ENCODE measurements around the gene PLXNA3. TPM values are rescaled to one million over a fixed set of nuclear protein-coding genes. Genes with fewer than 3 reads are reported as not detected.

Gene PLXNA3
- total and polyA plus RNA-seq, 10 of the 15 experiments (the other 5 are each of a cell fraction or from before 2014, with no cell fraction given): 0.26 to 26.8 (median 3.4) TPM

DNA sequence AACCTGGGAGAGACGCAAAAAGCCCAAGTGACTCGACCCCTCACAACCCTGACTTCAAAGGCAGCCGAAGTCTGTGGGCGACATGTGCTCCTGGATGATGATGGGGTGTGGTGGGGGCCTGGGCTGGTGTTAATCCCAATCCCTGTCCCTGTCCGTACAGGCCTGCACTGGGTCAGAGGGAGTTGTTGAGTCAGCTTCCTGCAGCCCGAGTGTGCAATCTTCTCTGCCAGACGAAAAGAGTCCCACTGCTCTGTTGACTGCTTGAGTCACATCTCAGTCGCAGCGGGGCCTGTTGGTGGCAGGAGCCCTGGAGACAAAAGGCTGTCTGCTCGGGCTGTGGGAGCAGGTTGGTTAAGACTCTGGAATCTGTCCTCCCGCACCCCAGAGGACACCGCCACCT lies 47.7 kb downstream of the PLXNA3 start (continued):
- no peak for TF ChIP-seq PAX8 (IDR thresholded peaks at IDR 0.05)
- no peak for TF ChIP-seq NFIC (IDR thresholded peaks at IDR 0.05; ENCODE audit: low read depth, low read length)
- TF ChIP-seq RAD21 (IDR thresholded peaks at IDR 0.05; ENCODE audit: insufficient read depth, low read depth, low read length): no peak
- TF ChIP-seq, protein P1, sequence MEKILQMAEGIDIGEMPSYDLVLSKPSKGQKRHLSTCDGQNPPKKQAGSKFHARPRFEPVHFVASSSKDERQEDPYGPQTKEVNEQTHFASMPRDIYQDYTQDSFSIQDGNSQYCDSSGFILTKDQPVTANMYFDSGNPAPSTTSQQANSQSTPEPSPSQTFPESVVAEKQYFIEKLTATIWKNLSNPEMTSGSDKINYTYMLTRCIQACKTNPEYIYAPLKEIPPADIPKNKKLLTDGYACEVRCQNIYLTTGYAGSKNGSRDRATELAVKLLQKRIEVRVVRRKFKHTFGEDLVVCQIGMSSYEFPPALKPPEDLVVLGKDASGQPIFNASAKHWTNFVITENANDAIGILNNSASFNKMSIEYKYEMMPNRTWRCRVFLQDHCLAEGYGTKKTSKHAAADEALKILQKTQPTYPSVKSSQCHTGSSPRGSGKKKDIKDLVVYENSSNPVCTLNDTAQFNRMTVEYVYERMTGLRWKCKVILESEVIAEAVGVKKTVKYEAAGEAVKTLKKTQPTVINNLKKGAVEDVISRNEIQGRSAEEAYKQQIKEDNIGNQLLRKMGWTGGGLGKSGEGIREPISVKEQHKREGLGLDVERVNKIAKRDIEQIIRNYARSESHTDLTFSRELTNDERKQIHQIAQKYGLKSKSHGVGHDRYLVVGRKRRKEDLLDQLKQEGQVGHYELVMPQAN (conservative IDR thresholded peaks at IDR 0.05): no peak
- no peak for TF ChIP-seq FOXK2 (IDR thresholded peaks at IDR 0.05)
- no peak for TF ChIP-seq IKZF2 (IDR thresholded peaks at IDR 0.05)
- TF ChIP-seq TCF7 (IDR thresholded peaks at IDR 0.05; ENCODE audit: borderline replicate concordance): no peak
- TF ChIP-seq, protein P2, sequence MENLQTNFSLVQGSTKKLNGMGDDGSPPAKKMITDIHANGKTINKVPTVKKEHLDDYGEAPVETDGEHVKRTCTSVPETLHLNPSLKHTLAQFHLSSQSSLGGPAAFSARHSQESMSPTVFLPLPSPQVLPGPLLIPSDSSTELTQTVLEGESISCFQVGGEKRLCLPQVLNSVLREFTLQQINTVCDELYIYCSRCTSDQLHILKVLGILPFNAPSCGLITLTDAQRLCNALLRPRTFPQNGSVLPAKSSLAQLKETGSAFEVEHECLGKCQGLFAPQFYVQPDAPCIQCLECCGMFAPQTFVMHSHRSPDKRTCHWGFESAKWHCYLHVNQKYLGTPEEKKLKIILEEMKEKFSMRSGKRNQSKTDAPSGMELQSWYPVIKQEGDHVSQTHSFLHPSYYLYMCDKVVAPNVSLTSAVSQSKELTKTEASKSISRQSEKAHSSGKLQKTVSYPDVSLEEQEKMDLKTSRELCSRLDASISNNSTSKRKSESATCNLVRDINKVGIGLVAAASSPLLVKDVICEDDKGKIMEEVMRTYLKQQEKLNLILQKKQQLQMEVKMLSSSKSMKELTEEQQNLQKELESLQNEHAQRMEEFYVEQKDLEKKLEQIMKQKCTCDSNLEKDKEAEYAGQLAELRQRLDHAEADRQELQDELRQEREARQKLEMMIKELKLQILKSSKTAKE (IDR thresholded peaks at IDR 0.05; ENCODE audit: low read depth, poor library complexity, severe bottlenecking): no peak
- TF ChIP-seq MYC (IDR thresholded peaks at IDR 0.05; ENCODE audit: insufficient read depth, insufficient read length, insufficient replicate concordance, low read length, severe bottlenecking): no peak
- no peak for TF ChIP-seq EGR1 (IDR thresholded peaks at IDR 0.05; ENCODE audit: borderline replicate concordance in 1 of 2, low read depth in 2 of 2, low read length in 2 of 2)
